NCI-H2171 treated with DMSO at 0.1 percent for 48 hours (cell line): ENCODE results near the gene PHF13.

Experiments
- DNase-seq: peaks from one replicate; lab custom pipeline; 2025; lab: John Stamatoyannopoulos, UW

Gene PHF13

GRCh38 chr1:6602669-6603237, 10.8 kb upstream of the PHF13 start, which contains the start of gene KLHL21:
TSS of gene KLHL21 (minus strand) at chr1:6602869. CDS start at chr1:6602817, 52 bp downstream.
- peak; percentile 70 for DNase-seq

GRCh38 chr1:6603238-6603914, 10.2 kb upstream of the PHF13 start:
- no peak for DNase-seq

- no peak for DNase-seq
Observed at GRCh38 chr1:6603915-6604558, 9.5 kb upstream of the PHF13 start.

- DNase-seq = peak; percentile 61
Observed at GRCh38 chr1:6612641-6613360, 730 bp upstream of the PHF13 start.

GRCh38 chr1:6614019-6614928, 743 bp downstream of the PHF13 start:
- DNase-seq = no peak

- no peak for DNase-seq
Observed at GRCh38 chr1:6614929-6615785, 1.6 kb downstream of the PHF13 start.

GRCh38 chr1:6619045-6619444, 5.5 kb downstream of the PHF13 start:
- DNase-seq = no peak

GRCh38 chr1:6621429-6622391, 8.2 kb downstream of the PHF13 start:
- no peak for DNase-seq

- DNase-seq = no peak
Observed at GRCh38 chr1:6622396-6623152, 9.0 kb downstream of the PHF13 start.

GRCh38 chr1:6623269-6623965, 9.9 kb downstream of the PHF13 start:
- no peak for DNase-seq

GRCh38 chr1:6624710-6625583, 11.4 kb downstream of the PHF13 start, which contains the start of gene THAP3:
TSS of gene THAP3 (plus strand) at chr1:6624868. CDS start at chr1:6625219, 351 bp downstream.
- peak; percentile 76 for DNase-seq

GRCh38 chr1:6625584-6626149, 12.1 kb downstream of the PHF13 start:
- no peak for DNase-seq

GRCh38 chr1:6627031-6627430, 13.5 kb downstream of the PHF13 start:
- DNase-seq = no peak

GRCh38 chr1:6627841-6628545, 14.5 kb downstream of the PHF13 start:
- DNase-seq = no peak

- no peak for DNase-seq
Observed at GRCh38 chr1:6628971-6629479, 15.5 kb downstream of the PHF13 start.

- no peak for DNase-seq
Observed at GRCh38 chr1:6630027-6630426, 16.5 kb downstream of the PHF13 start.
